GM12874 (cell line): ENCODE data around the gene PPP6R3.

Experiments
- TF ChIP-seq, protein P1 (sequence below): IDR thresholded peaks from 2 replicates; pipeline ENCODE4 v1.5.1; 2011; ENCODE audit warnings: low read depth, mild to moderate bottlenecking, control low read depth, low read length, moderate library complexity; ENCODE audit not compliant: insufficient read depth

PPP6R3 gene

DNA sequence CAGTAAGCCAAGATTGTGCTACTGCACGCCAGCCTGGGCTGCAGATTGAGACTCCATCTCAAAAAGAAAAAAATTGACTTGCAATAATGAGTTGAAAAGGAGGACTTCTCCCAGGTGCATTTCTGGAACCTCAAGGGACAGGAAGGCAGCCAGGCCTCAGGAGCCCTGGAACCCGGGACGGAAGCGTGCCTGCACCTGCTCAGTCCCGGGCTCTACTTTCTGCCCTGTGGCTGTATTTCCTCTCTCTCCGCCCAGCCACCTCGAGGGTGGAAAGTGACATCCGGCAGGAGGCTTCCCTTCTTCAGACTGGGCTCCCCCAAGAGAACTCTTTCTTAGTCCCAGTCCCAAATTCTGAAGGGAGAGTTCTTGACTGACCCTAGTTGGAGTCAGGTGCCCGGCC lies 203.6 kb downstream of the PPP6R3 start:
- TF ChIP-seq, protein P1, sequence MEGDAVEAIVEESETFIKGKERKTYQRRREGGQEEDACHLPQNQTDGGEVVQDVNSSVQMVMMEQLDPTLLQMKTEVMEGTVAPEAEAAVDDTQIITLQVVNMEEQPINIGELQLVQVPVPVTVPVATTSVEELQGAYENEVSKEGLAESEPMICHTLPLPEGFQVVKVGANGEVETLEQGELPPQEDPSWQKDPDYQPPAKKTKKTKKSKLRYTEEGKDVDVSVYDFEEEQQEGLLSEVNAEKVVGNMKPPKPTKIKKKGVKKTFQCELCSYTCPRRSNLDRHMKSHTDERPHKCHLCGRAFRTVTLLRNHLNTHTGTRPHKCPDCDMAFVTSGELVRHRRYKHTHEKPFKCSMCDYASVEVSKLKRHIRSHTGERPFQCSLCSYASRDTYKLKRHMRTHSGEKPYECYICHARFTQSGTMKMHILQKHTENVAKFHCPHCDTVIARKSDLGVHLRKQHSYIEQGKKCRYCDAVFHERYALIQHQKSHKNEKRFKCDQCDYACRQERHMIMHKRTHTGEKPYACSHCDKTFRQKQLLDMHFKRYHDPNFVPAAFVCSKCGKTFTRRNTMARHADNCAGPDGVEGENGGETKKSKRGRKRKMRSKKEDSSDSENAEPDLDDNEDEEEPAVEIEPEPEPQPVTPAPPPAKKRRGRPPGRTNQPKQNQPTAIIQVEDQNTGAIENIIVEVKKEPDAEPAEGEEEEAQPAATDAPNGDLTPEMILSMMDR = no peak

DNA sequence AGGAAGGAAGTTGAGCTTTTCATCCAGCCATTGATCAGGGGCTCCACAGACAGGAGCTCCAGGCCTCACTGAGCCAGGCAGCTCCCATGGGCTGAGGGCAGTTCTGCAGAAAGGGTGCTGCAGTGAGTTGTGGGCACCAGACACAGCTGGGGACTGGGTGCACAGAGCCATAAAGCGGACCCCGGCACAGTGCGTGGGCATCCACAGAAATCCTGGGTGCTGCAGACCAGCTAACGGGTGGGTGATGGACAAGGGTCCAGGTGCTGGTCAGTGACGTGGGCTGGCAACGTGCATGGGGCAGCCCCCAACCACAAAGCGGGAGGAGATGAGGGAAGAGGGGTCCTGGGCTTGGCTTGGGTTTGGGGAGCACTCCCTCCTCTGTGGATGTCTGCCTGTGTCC lies 204.4 kb downstream of the PPP6R3 start:
- TF ChIP-seq, protein P1 = no peak
